HG02970 (cell line): ENCODE measurements around the gene POLR3K.
"Not testable (repeated sequence)": the region's sequence is repeated elsewhere in the genome, so short reads cannot be mapped to it uniquely, and the experiment has no call there.

Experiments
- ATAC-seq: cut with Tn5 transposase; IDR thresholded peaks from one replicate; pipeline ENCODE4 v1.9.1; 2021; ENCODE audit warnings: mild to moderate bottlenecking, moderate library complexity, moderate number of reproducible peaks; ENCODE audit not compliant: unreplicated experiment, low FRiP score

Gene POLR3K

GRCh38 chr16:47234-47633 is 6.2 kb downstream of the POLR3K start:
- ATAC-seq, result no peak

GRCh38 chr16:46510-46909 is 6.9 kb downstream of the POLR3K start:
- not testable (repeated sequence) for ATAC-seq

- ATAC-seq, result no peak
Measured at GRCh38 chr16:45454-45853, 8.0 kb downstream of the POLR3K start.

- ATAC-seq, result no peak
Measured at GRCh38 chr16:44655-45054, 8.8 kb downstream of the POLR3K start.

- no peak for ATAC-seq
Measured at GRCh38 chr16:43294-43693, 10.1 kb downstream of the POLR3K start.

- ATAC-seq, result no peak
Measured at GRCh38 chr16:42691-43090, 10.7 kb downstream of the POLR3K start.

- ATAC-seq, result no peak
Measured at GRCh38 chr16:42069-42457, 11.3 kb downstream of the POLR3K start.

GRCh38 chr16:41439-42068 is 11.9 kb downstream of the POLR3K start:
- no peak for ATAC-seq

- ATAC-seq, result peak; percentile 52
Measured at GRCh38 chr16:38941-39892, 14.2 kb downstream of the POLR3K start.

- ATAC-seq, result not testable (repeated sequence)
Measured at GRCh38 chr16:38206-38605, 15.2 kb downstream of the POLR3K start.

- ATAC-seq, result no peak
Measured at GRCh38 chr16:37511-37910, 15.9 kb downstream of the POLR3K start.

GRCh38 chr16:36336-36984 is 16.9 kb downstream of the POLR3K start:
- ATAC-seq, result no peak

- ATAC-seq, result no peak
Measured at GRCh38 chr16:35678-36305, 17.6 kb downstream of the POLR3K start.

- no peak for ATAC-seq
Measured at GRCh38 chr16:35011-35677, 18.3 kb downstream of the POLR3K start.

GRCh38 chr16:34648-34987 is 18.8 kb downstream of the POLR3K start:
- no peak for ATAC-seq

GRCh38 chr16:33877-34647 is 19.3 kb downstream of the POLR3K start:
- ATAC-seq, result no peak

GRCh38 chr16:33154-33876 is 20.1 kb downstream of the POLR3K start:
- not testable (repeated sequence) for ATAC-seq

GRCh38 chr16:30627-31026 is 22.8 kb downstream of the POLR3K start:
- not testable (repeated sequence) for ATAC-seq

GRCh38 chr16:25926-26348 is 27.5 kb downstream of the POLR3K start:
- not testable (repeated sequence) for ATAC-seq
